Keratinocyte (primary cell): Measurements from ENCODE around the gene OSBPL10. TPM values are rescaled to one million over a fixed set of nuclear protein-coding genes. Genes with fewer than 3 reads are reported as not detected.

Experiments used
- DNase-seq: peaks from one replicate; pipeline ENCODE4 v3.0.0-alpha.2; 2011; ENCODE audit warnings: low read depth, missing footprints, low spot score
- FAIRE-seq: peaks from 2 replicates; lab custom pipeline; 2011; peaks lifted over from hg19 to GRCh38; lab: Jason Lieb, UNC
- H2AFZ ChIP-seq: 2 replicates; pipeline ENCODE4 v1.6.0; 2012; ENCODE audit warnings: low read length, control low read depth, inconsistent platforms; ENCODE audit not compliant: control insufficient read depth
- H3K27ac ChIP-seq: 2 replicates; pipeline ENCODE4 v1.5.1; 2011; ENCODE audit warnings: low read length; ENCODE audit not compliant: control insufficient read depth, insufficient read depth
- H3K27me3 ChIP-seq: 3 replicates; pipeline ENCODE4 v1.6.0; 2011; ENCODE audit warnings: low read length; ENCODE audit not compliant: control insufficient read depth, insufficient read depth; ENCODE audit errors: extremely low read depth
- H3K36me3 ChIP-seq, 2 experiments: 2 replicates in 1 of 2; 3 replicates in 1 of 2; pipeline ENCODE4 v1.5.1; 2011; ENCODE audit warnings: low read length in 2 of 2, mild to moderate bottlenecking in 1 of 2; ENCODE audit not compliant: control insufficient read depth in 2 of 2, insufficient read depth in 2 of 2; ENCODE audit errors: extremely low read depth in 1 of 2
- H3K4me1 ChIP-seq: 3 replicates; pipeline ENCODE4 v1.5.1; 2011; ENCODE audit warnings: low read length; ENCODE audit not compliant: control insufficient read depth, insufficient read depth; ENCODE audit errors: extremely low read depth
- H3K4me2 ChIP-seq: 3 replicates; pipeline ENCODE4 v1.6.0; 2011; ENCODE audit warnings: low read depth, low read length; ENCODE audit not compliant: control insufficient read depth, insufficient read depth; ENCODE audit errors: extremely low read depth
- H3K4me3 ChIP-seq, 3 experiments: fragments of 200-600 bp in 1 of 3; sonication (generic) in 1 of 3; 2 replicates in 2 of 3; 3 replicates in 1 of 3; pipeline ENCODE4 v1.5.1; 2011 to 2016; ENCODE audit warnings: low read length in 3 of 3, mild to moderate bottlenecking in 3 of 3, control low read depth in 2 of 3, inconsistent platforms in 1 of 3, low read depth in 1 of 3, mixed read lengths in 1 of 3, mixed run types in 1 of 3, moderate library complexity in 1 of 3; ENCODE audit not compliant: control insufficient read depth in 2 of 3, insufficient read depth in 2 of 3; ENCODE audit errors: extremely low read depth in 1 of 3
- H3K79me2 ChIP-seq: 2 replicates; pipeline ENCODE4 v1.6.0; 2012; ENCODE audit warnings: low read length; ENCODE audit not compliant: control insufficient read depth, insufficient read depth
- H3K9ac ChIP-seq: 3 replicates; pipeline ENCODE4 v1.6.0; 2011; ENCODE audit warnings: low read length; ENCODE audit not compliant: control insufficient read depth, insufficient read depth; ENCODE audit errors: extremely low read depth
- H3K9me1 ChIP-seq: 3 replicates; pipeline ENCODE4 v1.6.0; 2011; ENCODE audit warnings: low read length; ENCODE audit not compliant: control insufficient read depth, insufficient read depth; ENCODE audit errors: extremely low read depth
- H3K9me3 ChIP-seq: 2 replicates; pipeline ENCODE4 v1.5.1; 2012; ENCODE audit warnings: low read depth, low read length; ENCODE audit not compliant: control insufficient read depth
- H4K20me1 ChIP-seq: 3 replicates; pipeline ENCODE4 v1.6.0; 2011; ENCODE audit warnings: low read length; ENCODE audit not compliant: control insufficient read depth, insufficient read depth; ENCODE audit errors: extremely low read depth
- EZH2 ChIP-seq: IDR thresholded peaks from one replicate; pipeline ENCODE4 v1.6.1; 2012; ENCODE audit warnings: inconsistent platforms, mild to moderate bottlenecking, low read length, moderate library complexity
- dilution Hi-C: fragments of 300-500 bp; cut with MboI; formaldehyde crosslinking; loops from one replicate; pipeline ENCODE4 v1.7.0; 2020; ENCODE audit warnings: low sequenced_read_pairs; ENCODE audit not compliant: extremely low pct_ligation_motif_present
- polyA plus RNA-seq, 5 experiments: library from polyadenylated mRNA; depleted of rRNA in 3 of 5; stranded (reverse) in 3 of 5; stranded (forward) in 1 of 5; unstranded in 1 of 5; fragments of >200 nt; gene quantifications; 1 replicate in 1 of 5; 2 replicates in 3 of 5; 3 replicates in 1 of 5; pipeline versions ENCODE4 v1.2.1 to v1.2.3, GENCODE V29; 2011 to 2012; ENCODE audit warnings: missing spikeins in 2 of 5, low read depth in 1 of 5, low replicate concordance in 1 of 5
- TF ChIP-seq, protein P1 (sequence below), 3 experiments: IDR thresholded peaks in 1 of 3; conservative IDR thresholded peaks in 1 of 3; optimal IDR thresholded peaks in 1 of 3; 2 replicates in 2 of 3; 3 replicates in 1 of 3; pipeline versions ENCODE3 to v1.5.1; 2011; ENCODE audit warnings: low read length in 3 of 3, mild to moderate bottlenecking in 3 of 3, moderate library complexity in 2 of 3, control low read depth in 1 of 3, inconsistent platforms in 1 of 3; ENCODE audit not compliant: insufficient read depth in 2 of 3; ENCODE audit errors: extremely low read depth in 1 of 3

The OSBPL10 gene
- polyA plus RNA-seq, 1 donor (not counting 4 experiments of a cell fraction or from before 2014, with no cell fraction given), result 50.1 TPM

DNA sequence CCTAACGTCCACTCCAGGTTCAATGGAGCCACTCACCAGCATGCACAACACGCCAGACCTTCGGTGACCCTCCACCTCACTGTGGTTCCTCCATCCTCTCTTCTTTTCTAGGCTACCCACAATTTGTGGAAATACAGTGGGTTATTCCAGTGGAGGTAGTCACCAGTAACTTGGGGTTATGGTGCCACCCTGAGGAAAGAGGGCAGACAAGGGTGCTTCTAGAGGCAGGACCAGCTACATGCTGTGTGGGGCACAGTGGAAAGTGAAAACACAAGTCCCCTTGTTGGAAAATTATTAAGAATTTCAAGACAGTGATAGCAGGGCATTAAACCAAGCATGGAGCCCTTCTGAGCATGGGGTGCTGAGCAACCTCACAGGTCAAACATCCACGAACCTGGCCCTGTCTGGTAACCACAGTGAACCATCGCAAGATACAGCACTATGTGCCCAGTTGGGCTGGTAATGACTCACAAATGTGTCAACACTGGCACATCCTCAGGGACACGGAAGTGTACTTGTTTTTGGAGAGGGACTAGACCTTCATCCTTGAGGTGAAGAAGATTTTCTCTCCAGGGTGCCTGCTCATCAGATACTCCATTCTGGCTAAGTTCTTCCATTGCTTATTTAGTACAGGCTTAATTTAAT, 281.6 kb downstream of the OSBPL10 start:
- peaks cover 12% of the 10 kb centered on the region for H3K79me2 ChIP-seq
- peaks cover 16 to 37% of the 10 kb centered on the region in 2 experiments for H3K36me3 ChIP-seq
- dilution Hi-C loops, result no loop called here
- H3K27me3 ChIP-seq, result no peaks in the 10 kb centered on the region
- no peak overlapping the region for H3K4me3 ChIP-seq
- H3K27ac ChIP-seq, result no peak overlapping the region
- H2AFZ ChIP-seq, result no peak overlapping the region
- TF ChIP-seq EZH2, result no peak
- TF ChIP-seq, protein P1, sequence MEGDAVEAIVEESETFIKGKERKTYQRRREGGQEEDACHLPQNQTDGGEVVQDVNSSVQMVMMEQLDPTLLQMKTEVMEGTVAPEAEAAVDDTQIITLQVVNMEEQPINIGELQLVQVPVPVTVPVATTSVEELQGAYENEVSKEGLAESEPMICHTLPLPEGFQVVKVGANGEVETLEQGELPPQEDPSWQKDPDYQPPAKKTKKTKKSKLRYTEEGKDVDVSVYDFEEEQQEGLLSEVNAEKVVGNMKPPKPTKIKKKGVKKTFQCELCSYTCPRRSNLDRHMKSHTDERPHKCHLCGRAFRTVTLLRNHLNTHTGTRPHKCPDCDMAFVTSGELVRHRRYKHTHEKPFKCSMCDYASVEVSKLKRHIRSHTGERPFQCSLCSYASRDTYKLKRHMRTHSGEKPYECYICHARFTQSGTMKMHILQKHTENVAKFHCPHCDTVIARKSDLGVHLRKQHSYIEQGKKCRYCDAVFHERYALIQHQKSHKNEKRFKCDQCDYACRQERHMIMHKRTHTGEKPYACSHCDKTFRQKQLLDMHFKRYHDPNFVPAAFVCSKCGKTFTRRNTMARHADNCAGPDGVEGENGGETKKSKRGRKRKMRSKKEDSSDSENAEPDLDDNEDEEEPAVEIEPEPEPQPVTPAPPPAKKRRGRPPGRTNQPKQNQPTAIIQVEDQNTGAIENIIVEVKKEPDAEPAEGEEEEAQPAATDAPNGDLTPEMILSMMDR (optimal IDR thresholded peaks at IDR 0.05 in 1 of 3, IDR thresholded peaks at IDR 0.05 in 1 of 3, conservative IDR thresholded peaks at IDR 0.05 in 1 of 3; ENCODE audit: extremely low read depth in 1 of 3, insufficient read depth in 2 of 3, low read length in 3 of 3), result no peak
- FAIRE-seq (peak; percentile 43), DNase-seq (no peak)
- H3K4me2 ChIP-seq, result no peak overlapping the region
- H3K9ac ChIP-seq, result no peak overlapping the region
- peaks cover 6% of the 10 kb centered on the region for H3K9me1 ChIP-seq
- H4K20me1 ChIP-seq, result peaks cover 7% of the 10 kb centered on the region
- H3K9me3 ChIP-seq, result no peaks in the 10 kb centered on the region
- H3K4me1 ChIP-seq, result peaks cover 5% of the 10 kb centered on the region

DNA sequence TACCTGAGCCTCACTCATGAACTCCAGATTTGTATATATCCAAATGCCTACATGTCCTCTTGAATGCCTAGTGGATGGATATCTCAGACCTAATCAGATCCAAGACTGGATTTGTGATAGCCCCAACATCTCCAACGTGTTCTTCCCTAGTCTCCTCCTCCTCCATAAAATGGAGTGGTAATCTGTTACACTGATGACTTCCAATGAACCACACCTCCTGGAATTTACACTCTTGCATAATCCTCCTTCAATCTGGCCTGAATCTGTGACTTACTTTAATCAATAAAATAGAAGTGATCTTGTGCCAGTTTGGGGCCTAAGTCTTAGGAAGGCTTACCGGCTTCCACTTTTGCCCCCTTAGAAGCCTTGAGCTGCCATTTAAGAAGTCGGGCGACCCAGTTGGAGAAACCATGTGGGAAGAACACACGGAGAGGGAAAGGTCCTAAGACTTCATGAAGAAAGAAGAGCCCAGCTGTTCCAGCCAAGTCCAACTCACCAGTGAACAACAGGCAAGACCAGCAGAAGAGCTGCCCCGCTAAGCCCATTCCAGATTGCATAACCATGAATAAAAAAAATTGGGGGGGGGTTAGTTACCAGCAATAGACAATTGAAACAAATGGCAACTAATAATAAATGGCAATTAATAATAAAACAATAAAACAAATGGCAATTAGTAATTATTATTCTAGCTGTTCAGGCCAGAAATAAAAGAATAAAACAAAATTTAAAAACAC, 284.1 kb downstream of the OSBPL10 start:
- no peak for TF ChIP-seq EZH2
- TF ChIP-seq, protein P1 (optimal IDR thresholded peaks at IDR 0.05 in 1 of 3, IDR thresholded peaks at IDR 0.05 in 1 of 3, conservative IDR thresholded peaks at IDR 0.05 in 1 of 3; ENCODE audit: extremely low read depth in 1 of 3, insufficient read depth in 2 of 3, low read length in 3 of 3), result no peak
- H3K4me2 ChIP-seq, result no peak overlapping the region
- H2AFZ ChIP-seq, result no peak overlapping the region
- H3K4me1 ChIP-seq, result peaks cover 2% of the 10 kb centered on the region
- dilution Hi-C loops, result no loop called here
- H3K4me3 ChIP-seq, result no peak overlapping the region
- peaks cover 3% of the 10 kb centered on the region for H4K20me1 ChIP-seq
- peaks cover 19 to 32% of the 10 kb centered on the region in 2 experiments for H3K36me3 ChIP-seq
- H3K9me3 ChIP-seq, result no peaks in the 10 kb centered on the region
- FAIRE-seq (no peak), DNase-seq (no peak)
- no peaks in the 10 kb centered on the region for H3K27me3 ChIP-seq
- no peak overlapping the region for H3K27ac ChIP-seq
- H3K79me2 ChIP-seq, result peaks cover 4% of the 10 kb centered on the region
- no peaks in the 10 kb centered on the region for H3K9me1 ChIP-seq
- H3K9ac ChIP-seq, result no peak overlapping the region
